Hepatocyte (in vitro differentiated cells): ENCODE measurements around the gene PXMP4.
"Not testable (repeated sequence)": the region's sequence is repeated elsewhere in the genome, so short reads cannot be mapped to it uniquely, and the experiment has no call there.

Experiments used
- EZH2 ChIP-seq: fragments of 200-600 bp; sonication (generic); IDR thresholded peaks from 2 replicates; pipeline ENCODE4 v1.6.1; 2016; ENCODE audit warnings: antibody characterized with exemption, mild to moderate bottlenecking, borderline replicate concordance
- EZH2phosphoT487 ChIP-seq: fragments of 200-600 bp; sonication (generic); IDR thresholded peaks from one replicate; pipeline ENCODE4 v1.6.1; 2018; ENCODE audit warnings: antibody characterized with exemption, mild to moderate bottlenecking, low read depth, moderate library complexity; ENCODE audit not compliant: unreplicated experiment, severe bottlenecking
- TF ChIP-seq, protein P1 (sequence below): fragments of 200-600 bp; sonication (generic); IDR thresholded peaks from 2 replicates; pipeline ENCODE4 v1.5.1; 2016; ENCODE audit warnings: antibody characterized with exemption, mild to moderate bottlenecking; ENCODE audit not compliant: poor library complexity

DNA sequence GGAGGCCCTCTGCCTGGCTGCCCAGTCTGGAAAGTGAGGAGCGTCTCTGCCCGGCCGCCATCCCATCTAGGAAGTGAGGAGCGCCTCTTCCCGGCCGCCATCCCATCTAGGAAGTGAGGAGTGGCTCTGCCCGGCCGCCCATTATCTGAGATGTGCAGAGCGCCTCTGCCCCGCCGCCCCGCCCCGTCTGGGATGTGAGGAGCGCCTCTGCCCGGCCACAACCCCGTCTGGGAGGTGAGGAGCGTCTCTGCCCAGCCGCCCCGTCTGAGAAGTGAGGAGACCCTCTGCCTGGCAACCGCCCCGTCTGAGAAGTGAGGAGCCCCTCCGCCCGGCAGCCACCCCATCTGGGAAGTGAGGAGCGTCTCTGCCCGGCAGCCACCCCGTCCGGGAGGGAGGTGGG is 21.1 kb downstream of the PXMP4 start:
- TF ChIP-seq, protein P1, sequence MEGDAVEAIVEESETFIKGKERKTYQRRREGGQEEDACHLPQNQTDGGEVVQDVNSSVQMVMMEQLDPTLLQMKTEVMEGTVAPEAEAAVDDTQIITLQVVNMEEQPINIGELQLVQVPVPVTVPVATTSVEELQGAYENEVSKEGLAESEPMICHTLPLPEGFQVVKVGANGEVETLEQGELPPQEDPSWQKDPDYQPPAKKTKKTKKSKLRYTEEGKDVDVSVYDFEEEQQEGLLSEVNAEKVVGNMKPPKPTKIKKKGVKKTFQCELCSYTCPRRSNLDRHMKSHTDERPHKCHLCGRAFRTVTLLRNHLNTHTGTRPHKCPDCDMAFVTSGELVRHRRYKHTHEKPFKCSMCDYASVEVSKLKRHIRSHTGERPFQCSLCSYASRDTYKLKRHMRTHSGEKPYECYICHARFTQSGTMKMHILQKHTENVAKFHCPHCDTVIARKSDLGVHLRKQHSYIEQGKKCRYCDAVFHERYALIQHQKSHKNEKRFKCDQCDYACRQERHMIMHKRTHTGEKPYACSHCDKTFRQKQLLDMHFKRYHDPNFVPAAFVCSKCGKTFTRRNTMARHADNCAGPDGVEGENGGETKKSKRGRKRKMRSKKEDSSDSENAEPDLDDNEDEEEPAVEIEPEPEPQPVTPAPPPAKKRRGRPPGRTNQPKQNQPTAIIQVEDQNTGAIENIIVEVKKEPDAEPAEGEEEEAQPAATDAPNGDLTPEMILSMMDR = not testable (repeated sequence)
- not testable (repeated sequence) for TF ChIP-seq EZH2, EZH2phosphoT487
